ENCODE results near the gene PTPN5. TPM values are rescaled to one million over a fixed set of nuclear protein-coding genes. Genes with fewer than 3 reads are reported as not detected.

PTPN5 gene
- total RNA-seq, 1 experiment from 2014 or later: 1.4 TPM

Other genes with a start within 250 kb of the PTPN5 start
- gene UEVLD, start 203.1 kb downstream of the PTPN5 start, total RNA-seq (2021): 7.8 and 7.9 TPM in 2 replicates
- 2.8 and 3.7 TPM in 2 replicates for gene MISFA, start 192.0 kb downstream of the PTPN5 start, total RNA-seq (2021)
- gene SPTY2D1, start 157.5 kb downstream of the PTPN5 start, total RNA-seq (2021): 15.9 and 16.8 TPM in 2 replicates
- gene TMEM86A, start 93.0 kb downstream of the PTPN5 start, total RNA-seq (2021): 2.3 and 3.0 TPM in 2 replicates
- gene IGSF22, start 65.6 kb downstream of the PTPN5 start, total RNA-seq (2021): 0.35 TPM in 1 of 2 replicates, not detected in the other
- gene MRGPRX1, start 147.6 kb upstream of the PTPN5 start, total RNA-seq (2021): not detected in 2 replicates

All from H9 (cell line).